HL-60 (cell line): Measurements from ENCODE around the gene MFAP3L.

Experiments used
- DNase-seq, 2 experiments: peaks; one replicate each; pipeline ENCODE4 v3.0.0-alpha.2; 2010 to 2020; ENCODE audit warnings: low read depth in 1 of 2, low spot score in 1 of 2
- H3K27ac ChIP-seq: fragments of 250-450 bp; sonication (Bioruptor Pico); replicated peaks from 2 replicates; pipeline ENCODE4 v1.5.1; 2020; ENCODE audit warnings: mild to moderate bottlenecking, moderate library complexity
- H3K27me3 ChIP-seq: fragments of 250-450 bp; sonication (Bioruptor Pico); 2 replicates; pipeline ENCODE4 v1.5.1; 2021; ENCODE audit warnings: mild to moderate bottlenecking, moderate library complexity; ENCODE audit not compliant: insufficient read depth, poor library complexity, severe bottlenecking
- H3K4me3 ChIP-seq: replicated peaks from 2 replicates; pipeline ENCODE4 v1.5.1; 2011; ENCODE audit warnings: mild to moderate bottlenecking, control low read depth, low read length; ENCODE audit not compliant: insufficient read depth
- GABPA ChIP-seq: IDR thresholded peaks from 2 replicates; pipeline ENCODE4 v1.6.1; 2012; ENCODE audit warnings: low read depth
- POLR2AphosphoS5 ChIP-seq: IDR thresholded peaks from 2 replicates; pipeline ENCODE4 v1.6.1; 2012; ENCODE audit warnings: low read depth
- SPI1 ChIP-seq: IDR thresholded peaks from 2 replicates; pipeline ENCODE4 v1.6.1; 2012; ENCODE audit warnings: low read depth, mild to moderate bottlenecking, borderline replicate concordance
- TF ChIP-seq, protein P1 (sequence below): IDR thresholded peaks from one replicate; pipeline ENCODE4 v1.5.1; 2011; ENCODE audit warnings: low read length, control low read depth, inconsistent platforms; ENCODE audit not compliant: insufficient read depth
- TF ChIP-seq, protein P2 (sequence below): IDR thresholded peaks from 2 replicates; pipeline ENCODE4 v1.6.1; 2012; ENCODE audit warnings: low read depth; ENCODE audit not compliant: insufficient replicate concordance

Gene MFAP3L

DNA sequence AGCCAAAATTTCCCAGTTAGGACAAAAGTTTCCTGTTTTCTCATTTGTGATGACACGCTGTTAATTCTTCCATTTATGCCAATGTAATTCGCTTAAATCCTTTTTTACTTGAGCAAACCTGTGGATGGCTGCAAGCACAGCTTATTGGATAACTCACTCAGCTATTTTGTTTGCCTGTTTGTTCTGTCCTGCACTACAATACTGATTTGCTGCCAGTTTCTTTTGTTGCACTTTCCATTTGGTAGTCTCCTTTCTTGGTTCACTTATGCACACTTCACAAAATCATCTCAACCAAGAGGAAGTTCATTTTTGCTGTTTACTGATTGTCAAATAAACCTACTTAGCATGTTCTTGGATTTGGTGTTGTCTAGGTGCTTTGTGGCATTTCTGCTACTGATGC lies 40.3 kb downstream of the MFAP3L start:
- no peak overlapping the region for H3K4me3 ChIP-seq
- TF ChIP-seq, protein P1, sequence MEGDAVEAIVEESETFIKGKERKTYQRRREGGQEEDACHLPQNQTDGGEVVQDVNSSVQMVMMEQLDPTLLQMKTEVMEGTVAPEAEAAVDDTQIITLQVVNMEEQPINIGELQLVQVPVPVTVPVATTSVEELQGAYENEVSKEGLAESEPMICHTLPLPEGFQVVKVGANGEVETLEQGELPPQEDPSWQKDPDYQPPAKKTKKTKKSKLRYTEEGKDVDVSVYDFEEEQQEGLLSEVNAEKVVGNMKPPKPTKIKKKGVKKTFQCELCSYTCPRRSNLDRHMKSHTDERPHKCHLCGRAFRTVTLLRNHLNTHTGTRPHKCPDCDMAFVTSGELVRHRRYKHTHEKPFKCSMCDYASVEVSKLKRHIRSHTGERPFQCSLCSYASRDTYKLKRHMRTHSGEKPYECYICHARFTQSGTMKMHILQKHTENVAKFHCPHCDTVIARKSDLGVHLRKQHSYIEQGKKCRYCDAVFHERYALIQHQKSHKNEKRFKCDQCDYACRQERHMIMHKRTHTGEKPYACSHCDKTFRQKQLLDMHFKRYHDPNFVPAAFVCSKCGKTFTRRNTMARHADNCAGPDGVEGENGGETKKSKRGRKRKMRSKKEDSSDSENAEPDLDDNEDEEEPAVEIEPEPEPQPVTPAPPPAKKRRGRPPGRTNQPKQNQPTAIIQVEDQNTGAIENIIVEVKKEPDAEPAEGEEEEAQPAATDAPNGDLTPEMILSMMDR: no peak
- TF ChIP-seq SPI1 (no peak), GABPA (no peak), POLR2AphosphoS5 (no peak)
- TF ChIP-seq, protein P2, sequence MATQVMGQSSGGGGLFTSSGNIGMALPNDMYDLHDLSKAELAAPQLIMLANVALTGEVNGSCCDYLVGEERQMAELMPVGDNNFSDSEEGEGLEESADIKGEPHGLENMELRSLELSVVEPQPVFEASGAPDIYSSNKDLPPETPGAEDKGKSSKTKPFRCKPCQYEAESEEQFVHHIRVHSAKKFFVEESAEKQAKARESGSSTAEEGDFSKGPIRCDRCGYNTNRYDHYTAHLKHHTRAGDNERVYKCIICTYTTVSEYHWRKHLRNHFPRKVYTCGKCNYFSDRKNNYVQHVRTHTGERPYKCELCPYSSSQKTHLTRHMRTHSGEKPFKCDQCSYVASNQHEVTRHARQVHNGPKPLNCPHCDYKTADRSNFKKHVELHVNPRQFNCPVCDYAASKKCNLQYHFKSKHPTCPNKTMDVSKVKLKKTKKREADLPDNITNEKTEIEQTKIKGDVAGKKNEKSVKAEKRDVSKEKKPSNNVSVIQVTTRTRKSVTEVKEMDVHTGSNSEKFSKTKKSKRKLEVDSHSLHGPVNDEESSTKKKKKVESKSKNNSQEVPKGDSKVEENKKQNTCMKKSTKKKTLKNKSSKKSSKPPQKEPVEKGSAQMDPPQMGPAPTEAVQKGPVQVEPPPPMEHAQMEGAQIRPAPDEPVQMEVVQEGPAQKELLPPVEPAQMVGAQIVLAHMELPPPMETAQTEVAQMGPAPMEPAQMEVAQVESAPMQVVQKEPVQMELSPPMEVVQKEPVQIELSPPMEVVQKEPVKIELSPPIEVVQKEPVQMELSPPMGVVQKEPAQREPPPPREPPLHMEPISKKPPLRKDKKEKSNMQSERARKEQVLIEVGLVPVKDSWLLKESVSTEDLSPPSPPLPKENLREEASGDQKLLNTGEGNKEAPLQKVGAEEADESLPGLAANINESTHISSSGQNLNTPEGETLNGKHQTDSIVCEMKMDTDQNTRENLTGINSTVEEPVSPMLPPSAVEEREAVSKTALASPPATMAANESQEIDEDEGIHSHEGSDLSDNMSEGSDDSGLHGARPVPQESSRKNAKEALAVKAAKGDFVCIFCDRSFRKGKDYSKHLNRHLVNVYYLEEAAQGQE: no peak
- H3K27ac ChIP-seq: no peak overlapping the region
- H3K27me3 ChIP-seq: peaks cover 10% of the 10 kb centered on the region
- no peak for DNase-seq

GRCh38 chr4:169984745-169985144 lies 41.5 kb downstream of the MFAP3L start:
- no peak for DNase-seq
- Histone ChIP-seq H3K27ac (no peak overlapping the region), H3K27me3 (peaks cover 10% of the 10 kb centered on the region), H3K4me3 (no peak overlapping the region)
- TF ChIP-seq POLR2AphosphoS5 (no peak), GABPA (no peak), SPI1 (no peak)
- TF ChIP-seq, protein P2: no peak
- TF ChIP-seq, protein P1: no peak

- no peak for DNase-seq
- TF ChIP-seq, protein P1: no peak
- TF ChIP-seq GABPA (no peak), POLR2AphosphoS5 (no peak)
- peaks cover 10% of the 10 kb centered on the region for H3K27me3 ChIP-seq
- no peak overlapping the region for H3K27ac ChIP-seq
- H3K4me3 ChIP-seq: no peak overlapping the region
Observed at GRCh38 chr4:169984173-169984572, 42.0 kb downstream of the MFAP3L start.

DNA sequence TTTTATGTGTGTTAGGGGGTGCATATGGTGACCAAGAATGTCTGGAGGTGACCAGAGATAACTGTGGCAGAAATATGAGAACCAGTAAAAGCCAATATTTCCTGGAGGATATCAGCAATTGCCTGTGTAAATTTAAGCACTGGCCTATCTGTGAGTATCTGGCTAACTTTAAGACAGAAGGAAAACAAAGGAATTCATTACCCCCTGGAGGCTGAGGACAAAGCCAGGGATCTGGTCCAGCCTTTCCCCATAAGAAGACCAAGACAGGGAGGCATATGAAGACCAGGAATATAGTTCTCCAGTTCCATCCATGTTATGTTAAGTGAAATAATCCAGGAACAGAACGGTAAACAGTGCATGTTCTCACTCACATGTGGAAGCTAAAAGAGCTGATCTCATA lies 49.2 kb downstream of the MFAP3L start:
- no peak for DNase-seq
- Histone ChIP-seq H3K4me3 (no peak overlapping the region), H3K27me3 (no peaks in the 10 kb centered on the region), H3K27ac (no peak overlapping the region)
- TF ChIP-seq, protein P2: no peak
- TF ChIP-seq SPI1 (no peak), GABPA (no peak), POLR2AphosphoS5 (no peak)
- TF ChIP-seq, protein P1: no peak
